Measurements from ENCODE around the gene LRP1B.

The LRP1B gene

DNA sequence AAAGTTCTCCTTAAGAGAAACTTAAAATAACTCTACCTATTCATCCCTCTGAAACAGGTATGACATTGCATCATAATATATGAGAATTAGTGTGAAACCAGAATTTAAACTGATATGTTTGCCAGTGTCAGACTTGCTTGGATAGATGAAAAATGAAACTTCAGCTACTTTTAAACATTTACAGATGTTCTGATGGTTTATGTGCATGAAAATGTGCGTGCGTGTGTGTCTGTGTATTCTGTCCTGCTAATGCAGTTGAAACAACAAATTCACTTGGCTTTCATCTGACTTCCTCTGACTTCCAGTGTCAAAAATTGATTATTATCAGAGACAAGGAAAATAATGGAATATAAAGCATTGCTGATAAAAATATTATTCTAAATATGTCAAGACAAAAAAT is 719.4 kb downstream of the LRP1B start:
- no peak for TF ChIP-seq ZNF274 (IDR thresholded peaks at IDR 0.05; ENCODE audit: low read depth, low read length)
- TF ChIP-seq YY1 (IDR thresholded peaks at IDR 0.05; ENCODE audit: insufficient read depth, insufficient read length) = no peak
- no peak for TF ChIP-seq SUZ12 (IDR thresholded peaks at IDR 0.05; ENCODE audit: extremely low read depth, insufficient read depth, insufficient read length)
- no peak for DNase-seq (ENCODE audit: low read depth, low spot score)
- H3K4me1 ChIP-seq (ENCODE audit: insufficient read depth, insufficient read length) = no peaks in the 10 kb centered on the region
- no peak overlapping the region for H3K4me3 ChIP-seq (ENCODE audit: insufficient read length, low read depth)
- no peak overlapping the region for H3K9ac ChIP-seq (ENCODE audit: insufficient read length, low read depth)
- H3K36me3 ChIP-seq (ENCODE audit: insufficient read depth, insufficient read length, low read length) = no peaks in the 10 kb centered on the region
- no peaks in the 10 kb centered on the region; the same call in 1 of the 2 replicates for H3K9me3 ChIP-seq (ENCODE audit: insufficient read depth, low read length)
- no peaks in the 10 kb centered on the region for H3K27me3 ChIP-seq (ENCODE audit: insufficient read depth, insufficient read length)

DNA sequence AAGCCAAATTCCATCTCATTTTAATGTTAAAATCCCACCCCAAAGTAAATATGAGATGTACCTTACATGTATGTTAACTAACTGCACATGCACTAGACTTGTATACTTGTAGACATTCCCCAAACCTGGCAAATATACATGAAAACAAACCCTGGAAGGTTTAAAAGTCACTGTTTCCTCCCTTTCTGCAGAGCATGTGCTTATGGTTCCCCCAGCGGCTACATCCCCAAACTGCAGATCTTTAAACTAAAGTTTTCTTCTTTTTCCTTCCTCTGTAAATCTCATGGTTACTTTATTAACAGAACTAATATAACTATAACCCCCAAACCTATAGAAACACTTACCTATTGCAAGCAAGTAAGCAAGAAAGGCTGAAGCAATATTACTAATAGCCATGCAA is 731.5 kb downstream of the LRP1B start:
- Histone ChIP-seq H3K27me3 (ENCODE audit: insufficient read depth, insufficient read length) (no peaks in the 10 kb centered on the region), H3K9me3 (ENCODE audit: insufficient read depth, low read length) (no peaks in the 10 kb centered on the region), H3K4me3 (ENCODE audit: insufficient read length, low read depth) (no peak overlapping the region), H3K36me3 (ENCODE audit: insufficient read depth, insufficient read length, low read length) (no peaks in the 10 kb centered on the region), H3K9ac (ENCODE audit: insufficient read length, low read depth) (no peak overlapping the region), H3K4me1 (ENCODE audit: insufficient read depth, insufficient read length) (no peaks in the 10 kb centered on the region)
- TF ChIP-seq SUZ12 (IDR thresholded peaks at IDR 0.05; ENCODE audit: extremely low read depth, insufficient read depth, insufficient read length) (no peak), ZNF274 (IDR thresholded peaks at IDR 0.05; ENCODE audit: low read depth, low read length) (no peak)
- DNase-seq (ENCODE audit: low read depth, low spot score) = peak; percentile 8

DNA sequence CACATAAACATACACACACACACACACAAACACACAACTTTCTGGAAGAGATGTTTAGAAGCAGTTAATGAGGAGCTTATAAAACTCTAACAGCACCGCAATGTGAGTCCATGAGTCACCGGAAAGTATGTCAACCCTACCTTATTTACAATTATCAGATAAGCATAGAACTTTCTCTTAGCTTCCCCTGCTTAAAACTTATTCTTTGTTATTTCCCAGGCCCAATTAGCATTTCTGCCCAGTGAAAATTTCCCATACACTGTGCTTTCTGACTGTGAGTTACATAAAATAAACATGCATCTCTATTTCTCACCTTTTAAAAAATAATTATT is 737.6 kb downstream of the LRP1B start:
- Histone ChIP-seq H3K4me1 (ENCODE audit: insufficient read depth, insufficient read length) (no peaks in the 10 kb centered on the region), H3K27me3 (ENCODE audit: insufficient read depth, insufficient read length) (no peaks in the 10 kb centered on the region), H3K9ac (ENCODE audit: insufficient read length, low read depth) (no peak overlapping the region), H3K36me3 (ENCODE audit: insufficient read depth, insufficient read length, low read length) (no peaks in the 10 kb centered on the region), H3K4me3 (ENCODE audit: insufficient read length, low read depth) (no peak overlapping the region), H3K9me3 (ENCODE audit: insufficient read depth, low read length) (no peaks in the 10 kb centered on the region)
- no peak for DNase-seq (ENCODE audit: low read depth, low spot score)
- TF ChIP-seq SUZ12 (IDR thresholded peaks at IDR 0.05; ENCODE audit: extremely low read depth, insufficient read depth, insufficient read length) (no peak), YY1 (IDR thresholded peaks at IDR 0.05; ENCODE audit: insufficient read depth, insufficient read length) (no peak), ZNF274 (IDR thresholded peaks at IDR 0.05; ENCODE audit: low read depth, low read length) (no peak)

DNA sequence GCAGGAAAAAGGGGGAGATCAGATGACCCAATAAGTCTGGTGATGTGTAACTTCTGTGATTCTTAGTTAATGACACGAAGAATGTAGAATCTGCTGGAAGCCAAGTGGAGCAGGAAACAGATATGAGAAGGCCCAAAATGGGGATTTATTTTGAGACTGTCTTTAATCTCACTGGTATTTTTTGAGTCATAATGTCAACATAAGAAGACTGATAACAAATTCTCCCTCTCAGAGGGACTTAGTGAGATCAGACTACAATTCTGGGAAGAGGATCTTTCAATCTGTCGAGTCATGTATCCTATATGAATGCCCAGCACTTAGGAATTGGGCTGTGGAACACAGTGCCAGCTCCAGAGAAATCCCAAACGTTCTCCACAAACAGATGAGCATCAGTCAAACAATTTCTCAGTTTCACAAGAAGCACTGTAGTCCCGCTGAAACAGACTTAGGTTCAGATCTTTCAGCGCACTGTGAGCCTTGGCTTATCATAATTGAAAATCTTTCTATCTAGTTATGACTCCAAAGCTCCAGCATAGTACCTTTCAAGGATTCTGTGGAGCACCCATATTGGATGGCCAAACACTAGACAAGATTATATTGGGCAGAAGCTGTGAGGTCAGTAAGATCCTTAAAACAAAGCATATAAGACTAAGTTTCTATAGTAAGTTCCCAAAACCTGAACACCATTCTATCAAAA is 738.2 kb downstream of the LRP1B start:
- Histone ChIP-seq H3K27me3 (ENCODE audit: insufficient read depth, insufficient read length) (no peaks in the 10 kb centered on the region), H3K4me3 (ENCODE audit: insufficient read length, low read depth) (no peak overlapping the region), H3K4me1 (ENCODE audit: insufficient read depth, insufficient read length) (no peaks in the 10 kb centered on the region), H3K9me3 (ENCODE audit: insufficient read depth, low read length) (no peaks in the 10 kb centered on the region), H3K36me3 (ENCODE audit: insufficient read depth, insufficient read length, low read length) (no peaks in the 10 kb centered on the region), H3K9ac (ENCODE audit: insufficient read length, low read depth) (no peak overlapping the region)
- no peak for TF ChIP-seq YY1 (IDR thresholded peaks at IDR 0.05; ENCODE audit: insufficient read depth, insufficient read length)
- DNase-seq (ENCODE audit: low read depth, low spot score) = no peak

DNA sequence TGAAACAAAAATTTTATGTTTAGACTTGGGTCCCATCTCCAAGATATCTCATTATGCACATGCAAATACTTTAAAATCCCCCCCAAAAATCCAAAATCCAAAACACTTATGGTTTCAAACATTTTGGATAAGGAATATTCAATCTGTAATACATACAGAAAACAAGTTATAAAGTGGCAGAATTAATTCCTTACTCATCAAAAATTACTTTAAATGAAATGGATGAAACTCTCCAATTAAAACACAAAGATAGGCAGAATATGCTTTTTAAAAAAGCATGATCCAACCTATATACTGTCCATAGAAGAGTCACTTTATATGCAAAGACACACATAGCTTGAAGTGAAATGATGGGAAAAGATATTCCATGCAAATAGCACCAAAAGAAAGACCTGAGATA is 744.6 kb downstream of the LRP1B start:
- H3K4me3 ChIP-seq (ENCODE audit: insufficient read length, low read depth) = no peak overlapping the region
- H3K9me3 ChIP-seq (ENCODE audit: insufficient read depth, low read length) = no peaks in the 10 kb centered on the region
- H3K4me1 ChIP-seq (ENCODE audit: insufficient read depth, insufficient read length) = no peaks in the 10 kb centered on the region
- DNase-seq (ENCODE audit: low read depth, low spot score) = no peak
- H3K27me3 ChIP-seq (ENCODE audit: insufficient read depth, insufficient read length) = no peaks in the 10 kb centered on the region
- H3K36me3 ChIP-seq (ENCODE audit: insufficient read depth, insufficient read length, low read length) = no peaks in the 10 kb centered on the region
- H3K9ac ChIP-seq (ENCODE audit: insufficient read length, low read depth) = no peak overlapping the region
- TF ChIP-seq ZNF274 (IDR thresholded peaks at IDR 0.05; ENCODE audit: low read depth, low read length) (no peak), YY1 (IDR thresholded peaks at IDR 0.05; ENCODE audit: insufficient read depth, insufficient read length) (no peak), SUZ12 (IDR thresholded peaks at IDR 0.05; ENCODE audit: extremely low read depth, insufficient read depth, insufficient read length) (no peak)

DNA sequence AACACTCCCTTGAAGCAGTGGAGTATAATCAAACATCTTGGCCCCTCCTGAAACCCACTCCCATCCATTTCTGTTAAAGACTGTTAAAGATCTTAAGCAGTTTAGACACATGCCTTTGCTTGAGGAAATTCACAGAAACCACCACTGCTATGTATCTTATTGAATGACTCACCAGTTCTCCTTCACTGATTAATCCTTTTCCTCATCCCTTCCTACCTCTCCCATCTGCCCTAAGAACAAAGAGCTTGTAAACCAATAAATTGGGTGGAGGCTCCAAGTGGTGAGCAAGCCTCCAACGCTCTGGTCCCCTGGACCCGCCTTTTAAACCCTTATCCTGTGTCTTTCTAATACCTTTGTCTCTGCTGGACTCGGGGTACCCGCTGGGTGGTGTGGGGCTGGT is 746.1 kb downstream of the LRP1B start:
- no peak overlapping the region for H3K4me3 ChIP-seq (ENCODE audit: insufficient read length, low read depth)
- H3K9ac ChIP-seq (ENCODE audit: insufficient read length, low read depth) = no peak overlapping the region
- no peak for TF ChIP-seq YY1 (IDR thresholded peaks at IDR 0.05; ENCODE audit: insufficient read depth, insufficient read length)
- no peak for TF ChIP-seq ZNF274 (IDR thresholded peaks at IDR 0.05; ENCODE audit: low read depth, low read length)
- no peak for TF ChIP-seq SUZ12 (IDR thresholded peaks at IDR 0.05; ENCODE audit: extremely low read depth, insufficient read depth, insufficient read length)
- no peaks in the 10 kb centered on the region for H3K36me3 ChIP-seq (ENCODE audit: insufficient read depth, insufficient read length, low read length)
- no peaks in the 10 kb centered on the region for H3K27me3 ChIP-seq (ENCODE audit: insufficient read depth, insufficient read length)
- no peaks in the 10 kb centered on the region for H3K9me3 ChIP-seq (ENCODE audit: insufficient read depth, low read length)
- DNase-seq (ENCODE audit: low read depth, low spot score) = no peak
- no peaks in the 10 kb centered on the region for H3K4me1 ChIP-seq (ENCODE audit: insufficient read depth, insufficient read length)

DNA sequence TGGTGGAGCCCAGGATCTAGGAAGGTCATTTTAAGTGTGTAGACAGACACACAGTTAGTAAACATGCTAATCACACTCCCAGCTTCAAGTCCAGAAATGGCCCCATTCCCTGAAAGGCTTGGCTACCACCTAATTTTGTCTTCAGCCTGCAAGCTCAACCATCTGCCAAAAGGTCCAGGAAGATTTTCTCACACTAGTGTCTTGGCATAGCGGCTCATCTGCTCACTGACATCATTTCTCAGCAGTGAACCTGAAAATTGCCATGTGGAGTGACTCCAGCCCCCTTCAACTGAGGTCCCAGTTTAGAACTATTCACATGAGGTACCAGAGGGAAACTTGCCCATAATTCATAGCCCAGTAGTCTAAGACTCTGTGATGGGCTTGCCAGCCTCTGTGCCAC is 748.9 kb downstream of the LRP1B start:
- Histone ChIP-seq H3K9ac (ENCODE audit: insufficient read length, low read depth) (no peak overlapping the region), H3K9me3 (ENCODE audit: insufficient read depth, low read length) (no peaks in the 10 kb centered on the region), H3K4me3 (ENCODE audit: insufficient read length, low read depth) (no peak overlapping the region), H3K27me3 (ENCODE audit: insufficient read depth, insufficient read length) (no peaks in the 10 kb centered on the region), H3K4me1 (ENCODE audit: insufficient read depth, insufficient read length) (no peaks in the 10 kb centered on the region), H3K36me3 (ENCODE audit: insufficient read depth, insufficient read length, low read length) (no peaks in the 10 kb centered on the region)
- no peak for DNase-seq (ENCODE audit: low read depth, low spot score)
- TF ChIP-seq SUZ12 (IDR thresholded peaks at IDR 0.05; ENCODE audit: extremely low read depth, insufficient read depth, insufficient read length) (no peak), ZNF274 (IDR thresholded peaks at IDR 0.05; ENCODE audit: low read depth, low read length) (no peak), YY1 (IDR thresholded peaks at IDR 0.05; ENCODE audit: insufficient read depth, insufficient read length) (no peak)

Data from NT2/D1 (cell line).